HL-60 (cell line): ENCODE measurements around the gene ZNF275.

Source experiments
- DNase-seq, 2 experiments: peaks; one replicate each; pipeline ENCODE4 v3.0.0-alpha.2; 2010 to 2020; ENCODE audit warnings: low read depth in 1 of 2, low spot score in 1 of 2
- H3K27ac ChIP-seq: fragments of 250-450 bp; sonication (Bioruptor Pico); replicated peaks from 2 replicates; pipeline ENCODE4 v1.5.1; 2020; ENCODE audit warnings: mild to moderate bottlenecking, moderate library complexity
- H3K27me3 ChIP-seq: fragments of 250-450 bp; sonication (Bioruptor Pico); 2 replicates; pipeline ENCODE4 v1.5.1; 2021; ENCODE audit warnings: mild to moderate bottlenecking, moderate library complexity; ENCODE audit not compliant: insufficient read depth, poor library complexity, severe bottlenecking
- H3K4me3 ChIP-seq: replicated peaks from 2 replicates; pipeline ENCODE4 v1.5.1; 2011; ENCODE audit warnings: mild to moderate bottlenecking, control low read depth, low read length; ENCODE audit not compliant: insufficient read depth
- GABPA ChIP-seq: IDR thresholded peaks from 2 replicates; pipeline ENCODE4 v1.6.1; 2012; ENCODE audit warnings: low read depth
- POLR2AphosphoS5 ChIP-seq: IDR thresholded peaks from 2 replicates; pipeline ENCODE4 v1.6.1; 2012; ENCODE audit warnings: low read depth
- SPI1 ChIP-seq: IDR thresholded peaks from 2 replicates; pipeline ENCODE4 v1.6.1; 2012; ENCODE audit warnings: low read depth, mild to moderate bottlenecking, borderline replicate concordance
- TF ChIP-seq, protein P1 (sequence below): IDR thresholded peaks from 2 replicates; pipeline ENCODE4 v1.6.1; 2012; ENCODE audit warnings: low read depth; ENCODE audit not compliant: insufficient replicate concordance
- TF ChIP-seq, protein P2 (sequence below): IDR thresholded peaks from one replicate; pipeline ENCODE4 v1.5.1; 2011; ENCODE audit warnings: low read length, control low read depth, inconsistent platforms; ENCODE audit not compliant: insufficient read depth

ZNF275 gene

DNA sequence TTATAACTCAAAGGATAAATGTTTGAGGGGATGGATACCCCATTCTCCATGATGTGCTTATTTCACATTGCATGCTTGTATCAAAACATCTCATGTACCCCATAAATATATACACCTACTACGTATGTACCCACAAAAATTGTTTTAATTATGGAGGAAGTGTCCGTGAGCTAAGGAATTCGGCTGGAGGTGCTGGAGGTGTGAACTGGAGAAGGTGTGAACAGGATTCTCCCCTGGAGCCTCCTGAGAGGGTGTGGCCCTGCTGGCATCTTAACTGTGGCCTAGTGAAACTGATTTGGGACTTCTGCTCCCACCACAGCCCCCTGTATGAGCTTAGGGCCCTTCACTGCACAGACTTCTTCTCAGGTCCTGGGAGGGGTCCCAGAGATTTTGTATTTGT is 43.8 kb downstream of the ZNF275 start:
- TF ChIP-seq, protein P1, sequence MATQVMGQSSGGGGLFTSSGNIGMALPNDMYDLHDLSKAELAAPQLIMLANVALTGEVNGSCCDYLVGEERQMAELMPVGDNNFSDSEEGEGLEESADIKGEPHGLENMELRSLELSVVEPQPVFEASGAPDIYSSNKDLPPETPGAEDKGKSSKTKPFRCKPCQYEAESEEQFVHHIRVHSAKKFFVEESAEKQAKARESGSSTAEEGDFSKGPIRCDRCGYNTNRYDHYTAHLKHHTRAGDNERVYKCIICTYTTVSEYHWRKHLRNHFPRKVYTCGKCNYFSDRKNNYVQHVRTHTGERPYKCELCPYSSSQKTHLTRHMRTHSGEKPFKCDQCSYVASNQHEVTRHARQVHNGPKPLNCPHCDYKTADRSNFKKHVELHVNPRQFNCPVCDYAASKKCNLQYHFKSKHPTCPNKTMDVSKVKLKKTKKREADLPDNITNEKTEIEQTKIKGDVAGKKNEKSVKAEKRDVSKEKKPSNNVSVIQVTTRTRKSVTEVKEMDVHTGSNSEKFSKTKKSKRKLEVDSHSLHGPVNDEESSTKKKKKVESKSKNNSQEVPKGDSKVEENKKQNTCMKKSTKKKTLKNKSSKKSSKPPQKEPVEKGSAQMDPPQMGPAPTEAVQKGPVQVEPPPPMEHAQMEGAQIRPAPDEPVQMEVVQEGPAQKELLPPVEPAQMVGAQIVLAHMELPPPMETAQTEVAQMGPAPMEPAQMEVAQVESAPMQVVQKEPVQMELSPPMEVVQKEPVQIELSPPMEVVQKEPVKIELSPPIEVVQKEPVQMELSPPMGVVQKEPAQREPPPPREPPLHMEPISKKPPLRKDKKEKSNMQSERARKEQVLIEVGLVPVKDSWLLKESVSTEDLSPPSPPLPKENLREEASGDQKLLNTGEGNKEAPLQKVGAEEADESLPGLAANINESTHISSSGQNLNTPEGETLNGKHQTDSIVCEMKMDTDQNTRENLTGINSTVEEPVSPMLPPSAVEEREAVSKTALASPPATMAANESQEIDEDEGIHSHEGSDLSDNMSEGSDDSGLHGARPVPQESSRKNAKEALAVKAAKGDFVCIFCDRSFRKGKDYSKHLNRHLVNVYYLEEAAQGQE = no peak
- TF ChIP-seq GABPA (no peak), POLR2AphosphoS5 (no peak), SPI1 (no peak)
- TF ChIP-seq, protein P2, sequence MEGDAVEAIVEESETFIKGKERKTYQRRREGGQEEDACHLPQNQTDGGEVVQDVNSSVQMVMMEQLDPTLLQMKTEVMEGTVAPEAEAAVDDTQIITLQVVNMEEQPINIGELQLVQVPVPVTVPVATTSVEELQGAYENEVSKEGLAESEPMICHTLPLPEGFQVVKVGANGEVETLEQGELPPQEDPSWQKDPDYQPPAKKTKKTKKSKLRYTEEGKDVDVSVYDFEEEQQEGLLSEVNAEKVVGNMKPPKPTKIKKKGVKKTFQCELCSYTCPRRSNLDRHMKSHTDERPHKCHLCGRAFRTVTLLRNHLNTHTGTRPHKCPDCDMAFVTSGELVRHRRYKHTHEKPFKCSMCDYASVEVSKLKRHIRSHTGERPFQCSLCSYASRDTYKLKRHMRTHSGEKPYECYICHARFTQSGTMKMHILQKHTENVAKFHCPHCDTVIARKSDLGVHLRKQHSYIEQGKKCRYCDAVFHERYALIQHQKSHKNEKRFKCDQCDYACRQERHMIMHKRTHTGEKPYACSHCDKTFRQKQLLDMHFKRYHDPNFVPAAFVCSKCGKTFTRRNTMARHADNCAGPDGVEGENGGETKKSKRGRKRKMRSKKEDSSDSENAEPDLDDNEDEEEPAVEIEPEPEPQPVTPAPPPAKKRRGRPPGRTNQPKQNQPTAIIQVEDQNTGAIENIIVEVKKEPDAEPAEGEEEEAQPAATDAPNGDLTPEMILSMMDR = no peak
- DNase-seq = no peak
- Histone ChIP-seq H3K27ac (no peak overlapping the region), H3K27me3 (no peaks in the 10 kb centered on the region), H3K4me3 (no peak overlapping the region)

DNA sequence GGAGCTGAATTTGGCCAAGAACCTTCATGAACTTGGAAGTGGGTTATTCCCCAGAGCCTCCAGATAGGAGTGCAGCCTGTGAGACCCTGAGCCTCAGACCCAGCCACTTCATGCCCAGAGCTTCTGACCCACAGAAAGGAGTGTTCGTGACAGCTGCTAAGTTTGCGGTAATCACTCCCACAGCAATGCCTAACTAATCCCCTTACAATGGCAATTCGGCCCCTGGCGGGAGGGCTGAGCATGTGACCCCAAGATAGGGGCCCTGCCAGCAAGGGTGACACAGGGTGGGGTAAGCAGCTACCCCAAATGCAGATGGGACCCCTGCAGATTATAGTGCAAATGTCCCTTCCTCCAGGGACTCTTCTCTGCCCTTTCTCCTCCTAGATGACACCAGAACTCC is 44.7 kb downstream of the ZNF275 start:
- Histone ChIP-seq H3K27me3 (no peaks in the 10 kb centered on the region), H3K4me3 (no peak overlapping the region), H3K27ac (no peak overlapping the region)
- DNase-seq = no peak
- TF ChIP-seq, protein P1 = no peak

DNA sequence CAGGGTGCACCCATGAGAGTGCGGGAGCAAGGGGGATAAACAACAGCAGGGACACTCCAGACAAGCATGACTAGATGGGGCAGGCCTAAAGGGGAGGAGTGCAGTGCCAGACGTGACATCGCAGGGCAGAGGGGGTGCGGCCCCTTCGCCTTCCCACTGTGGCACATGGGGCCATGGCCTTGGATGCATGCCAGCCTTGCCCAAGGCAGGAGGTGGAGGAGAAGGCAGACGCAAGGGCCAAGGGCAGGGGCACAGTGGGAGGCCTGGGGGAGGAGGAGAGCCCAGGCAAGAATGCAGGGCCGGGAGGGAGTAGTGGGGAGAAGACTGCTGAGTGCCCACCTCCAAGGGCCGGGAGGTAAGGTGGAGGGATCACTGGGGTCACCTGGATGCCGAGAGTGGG is 45.6 kb downstream of the ZNF275 start:
- Histone ChIP-seq H3K4me3 (no peak overlapping the region), H3K27ac (no peak overlapping the region), H3K27me3 (no peaks in the 10 kb centered on the region)
- DNase-seq = no peak
- TF ChIP-seq GABPA (no peak), SPI1 (no peak), POLR2AphosphoS5 (no peak)
- TF ChIP-seq, protein P2 = no peak
- TF ChIP-seq, protein P1 = no peak

DNA sequence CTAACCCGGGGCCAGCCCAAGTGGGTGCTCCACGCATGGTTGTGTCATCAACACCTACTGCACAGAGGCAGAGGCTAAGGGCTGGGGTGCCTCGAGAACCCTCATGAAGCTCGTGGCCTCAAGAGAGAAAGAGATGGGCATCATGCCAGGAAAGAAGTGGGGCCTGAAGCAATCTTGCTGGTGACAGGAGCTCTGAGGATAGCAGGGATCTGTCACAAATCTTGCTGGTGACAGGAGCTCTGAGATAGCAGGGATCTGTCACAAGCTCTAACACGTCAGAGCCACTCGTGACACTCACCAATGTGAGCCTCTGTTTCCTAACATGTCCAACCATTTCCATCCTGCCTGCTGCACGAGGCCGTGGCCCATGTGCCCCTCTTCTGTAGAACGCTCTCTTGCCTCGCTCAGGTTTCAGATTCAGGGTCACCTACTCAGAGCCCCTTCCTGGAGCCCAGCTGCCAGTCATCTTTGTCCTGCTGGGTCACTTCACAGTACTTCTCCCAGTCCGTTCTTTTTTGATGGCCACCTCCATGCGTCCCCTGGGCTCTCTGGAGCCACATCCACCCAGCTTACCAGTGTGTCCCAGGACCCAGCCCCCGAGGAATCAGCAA is 46.1 kb downstream of the ZNF275 start:
- no peaks in the 10 kb centered on the region for H3K27me3 ChIP-seq
- H3K4me3 ChIP-seq = no peak overlapping the region
- H3K27ac ChIP-seq = no peak overlapping the region
- DNase-seq = no peak
- TF ChIP-seq SPI1 (no peak), POLR2AphosphoS5 (no peak), GABPA (no peak)
- TF ChIP-seq, protein P2 = no peak
- TF ChIP-seq, protein P1 = no peak
